Hematopoietic multipotent progenitor cell treated with erythropoietin and hydrocortisone succinate and interleukin-3 and kit ligand, for 15 days (in vitro differentiated cells): ENCODE measurements around the gene CDKL5.
"Not testable (repeated sequence)": the region's sequence is repeated elsewhere in the genome, so short reads cannot be mapped to it uniquely, and the experiment has no call there.

Source experiments
- DNase-seq: peaks from one replicate; pipeline ENCODE4 v3.0.0-alpha.2; 2015; ENCODE audit warnings: low spot score

CDKL5 gene

GRCh38 chrX:18575744-18576143 lies 150.3 kb downstream of the CDKL5 start:
- no peak for DNase-seq

DNA sequence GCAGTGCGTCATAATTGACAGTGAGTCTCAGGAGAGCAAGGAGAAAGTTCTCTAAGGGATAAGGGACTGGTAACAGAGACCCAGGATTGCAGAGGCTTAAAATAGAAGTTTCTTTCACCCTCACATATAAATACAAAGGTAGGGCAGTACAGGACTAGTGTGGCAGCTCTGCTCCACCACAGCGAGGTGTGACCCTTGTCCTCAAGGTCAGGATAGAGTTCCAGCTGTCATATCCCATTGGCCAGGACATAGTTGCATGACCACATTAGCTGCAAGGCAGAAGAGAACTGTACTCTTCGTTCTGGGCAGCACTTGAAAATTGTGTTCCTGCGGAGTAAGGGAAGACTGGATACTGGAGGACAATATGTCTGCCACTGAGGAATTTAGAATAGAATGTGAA lies 152.0 kb downstream of the CDKL5 start:
- no peak for DNase-seq

DNA sequence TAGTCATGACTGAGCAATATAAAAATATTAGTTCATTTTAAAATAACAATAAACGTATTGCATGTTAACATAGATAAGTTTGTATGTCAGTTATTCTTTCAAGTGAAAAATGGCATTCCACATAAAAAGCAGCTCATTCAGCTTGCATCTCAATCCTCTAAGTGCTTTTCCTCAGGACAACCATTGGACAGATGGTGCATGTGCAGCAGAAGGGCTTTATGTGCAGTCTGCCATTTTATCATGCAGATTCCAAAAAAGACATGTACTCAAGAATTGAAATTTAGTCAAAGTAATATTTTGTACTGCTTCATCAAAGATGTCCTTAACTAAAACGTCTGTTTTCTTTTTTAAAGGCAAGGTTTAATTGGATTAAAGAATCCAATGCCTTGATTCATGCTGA lies 153.1 kb downstream of the CDKL5 start:
- DNase-seq: no peak

DNA sequence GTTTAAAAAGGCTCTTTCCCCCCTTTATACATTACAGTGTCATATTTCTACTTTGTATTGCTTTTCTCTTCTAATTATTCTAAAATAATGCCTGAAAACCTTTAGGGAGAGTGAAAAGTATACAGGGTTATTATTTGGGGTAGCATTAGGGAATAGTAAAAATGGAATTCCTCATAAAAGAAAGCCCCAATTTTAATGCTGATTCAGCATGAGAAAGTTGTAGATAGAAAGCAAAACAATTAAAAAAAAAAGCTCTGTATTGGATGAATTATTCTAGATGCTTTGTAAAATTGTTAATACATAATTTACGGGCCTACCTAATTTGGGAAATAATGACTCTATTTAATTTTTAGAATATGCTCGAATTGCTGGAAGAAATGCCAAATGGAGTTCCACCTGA lies 154.1 kb downstream of the CDKL5 start:
- no peak for DNase-seq

- no peak for DNase-seq
Measured at GRCh38 chrX:18582910-18583493, 157.6 kb downstream of the CDKL5 start.

DNA sequence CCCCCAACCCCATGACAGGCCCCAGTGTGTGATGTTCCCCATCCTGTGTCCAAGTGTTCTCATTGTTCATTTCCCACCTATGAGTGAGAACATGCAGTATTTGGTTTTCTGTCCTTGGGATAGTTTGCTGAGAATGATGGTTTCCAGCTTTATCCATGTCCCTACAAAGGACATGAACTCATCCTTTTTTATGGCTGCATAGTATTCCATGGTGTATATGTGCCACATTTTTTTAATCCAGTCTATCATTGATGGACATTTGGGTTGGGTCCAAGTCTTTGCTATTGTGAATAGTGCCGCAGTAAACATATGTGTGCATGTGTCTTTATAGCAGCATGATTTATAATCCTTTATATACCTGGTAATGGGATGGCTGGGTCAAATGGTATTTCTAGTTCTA lies 163.9 kb downstream of the CDKL5 start:
- not testable (repeated sequence) for DNase-seq

DNA sequence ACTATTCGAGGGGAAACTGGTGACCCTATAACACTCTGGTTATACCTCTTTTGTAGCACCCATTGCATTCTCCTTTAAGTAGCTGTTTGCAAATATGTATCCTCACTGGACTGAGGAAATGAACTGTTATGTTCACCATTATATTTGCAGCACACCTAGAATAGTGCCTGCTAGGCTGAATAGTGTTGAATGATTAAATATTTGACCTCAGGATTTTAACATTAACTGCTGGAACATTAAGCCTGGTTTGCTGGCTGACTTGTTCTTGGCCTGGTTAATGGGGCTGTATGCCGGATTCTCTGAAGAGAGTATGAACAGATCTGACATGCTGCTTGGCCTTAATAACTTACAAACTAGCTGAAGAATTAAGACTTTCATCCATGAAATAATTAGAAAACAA lies 166.4 kb downstream of the CDKL5 start:
- no peak for DNase-seq

DNA sequence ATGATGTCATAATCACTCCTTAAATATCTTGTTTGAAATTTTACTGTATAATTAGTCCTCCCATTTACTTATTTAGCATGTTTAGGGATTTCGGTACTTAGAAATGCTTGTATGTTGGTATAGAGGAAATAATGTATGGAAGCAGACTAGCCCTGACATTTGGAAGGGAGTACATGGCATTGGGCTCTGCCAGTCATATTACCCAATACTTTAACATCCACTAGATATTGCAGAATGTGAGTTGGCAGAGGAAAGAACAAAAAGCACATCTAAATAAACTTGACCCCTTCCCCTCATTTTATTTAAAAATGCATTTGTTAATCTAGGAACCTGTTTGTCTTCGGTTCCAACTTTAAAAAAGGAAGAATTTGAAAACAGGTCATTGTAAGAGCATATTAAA lies 168.7 kb downstream of the CDKL5 start:
- no peak for DNase-seq

DNA sequence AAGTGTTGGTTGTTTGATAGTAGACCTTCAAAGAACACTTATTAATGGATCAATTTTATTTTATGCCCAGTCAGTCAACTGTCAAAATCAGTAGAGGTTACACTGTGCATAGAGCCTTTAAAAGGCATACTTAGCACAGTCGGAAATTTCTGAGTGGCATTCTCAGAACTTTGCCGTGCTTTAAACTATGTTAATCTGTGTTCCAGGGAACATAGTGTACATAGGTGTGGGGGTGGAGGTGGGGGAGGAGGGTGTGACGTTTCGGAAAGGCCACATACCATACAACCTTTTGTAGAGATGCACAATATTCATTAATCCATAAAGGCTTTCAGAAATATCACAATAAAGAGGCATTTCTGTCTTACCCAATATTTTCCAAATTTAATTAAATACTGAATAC lies 170.7 kb downstream of the CDKL5 start:
- DNase-seq: no peak

GRCh38 chrX:18598413-18598812 lies 173.0 kb downstream of the CDKL5 start:
- no peak for DNase-seq

GRCh38 chrX:18607966-18608365 lies 182.6 kb downstream of the CDKL5 start:
- no peak for DNase-seq

DNA sequence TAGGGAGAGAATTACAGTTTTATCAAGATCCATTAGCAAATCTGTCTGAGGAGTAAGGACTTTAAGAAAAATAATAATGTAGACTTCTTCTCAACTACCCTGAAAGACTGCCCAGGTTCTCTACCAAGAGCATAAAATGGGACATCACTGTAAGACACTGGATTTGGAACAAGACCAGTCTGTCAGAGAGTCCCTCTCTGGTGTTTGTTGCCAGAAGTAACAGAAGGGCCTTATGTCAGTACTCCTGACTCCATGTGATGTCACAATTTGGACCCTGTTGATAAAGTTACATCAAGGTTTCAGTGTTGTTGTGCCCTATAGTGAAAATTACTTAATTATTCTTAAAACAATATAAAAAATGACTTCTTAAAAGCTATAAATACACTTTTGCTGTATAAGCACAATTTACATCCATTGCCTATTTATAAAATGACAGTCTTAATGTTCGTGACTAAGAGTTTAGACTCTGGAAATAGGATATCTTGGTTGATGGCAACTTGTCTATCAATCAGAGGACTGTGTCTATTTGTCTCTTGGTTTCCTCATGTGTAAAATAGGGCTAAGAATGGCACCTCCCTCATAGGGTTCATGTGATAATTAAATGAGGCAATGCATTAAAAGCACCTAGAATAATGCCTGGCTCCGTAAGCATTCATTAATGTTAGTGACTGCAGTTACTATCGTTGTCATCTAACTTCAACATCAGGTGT lies 188.7 kb downstream of the CDKL5 start:
- DNase-seq: no peak

DNA sequence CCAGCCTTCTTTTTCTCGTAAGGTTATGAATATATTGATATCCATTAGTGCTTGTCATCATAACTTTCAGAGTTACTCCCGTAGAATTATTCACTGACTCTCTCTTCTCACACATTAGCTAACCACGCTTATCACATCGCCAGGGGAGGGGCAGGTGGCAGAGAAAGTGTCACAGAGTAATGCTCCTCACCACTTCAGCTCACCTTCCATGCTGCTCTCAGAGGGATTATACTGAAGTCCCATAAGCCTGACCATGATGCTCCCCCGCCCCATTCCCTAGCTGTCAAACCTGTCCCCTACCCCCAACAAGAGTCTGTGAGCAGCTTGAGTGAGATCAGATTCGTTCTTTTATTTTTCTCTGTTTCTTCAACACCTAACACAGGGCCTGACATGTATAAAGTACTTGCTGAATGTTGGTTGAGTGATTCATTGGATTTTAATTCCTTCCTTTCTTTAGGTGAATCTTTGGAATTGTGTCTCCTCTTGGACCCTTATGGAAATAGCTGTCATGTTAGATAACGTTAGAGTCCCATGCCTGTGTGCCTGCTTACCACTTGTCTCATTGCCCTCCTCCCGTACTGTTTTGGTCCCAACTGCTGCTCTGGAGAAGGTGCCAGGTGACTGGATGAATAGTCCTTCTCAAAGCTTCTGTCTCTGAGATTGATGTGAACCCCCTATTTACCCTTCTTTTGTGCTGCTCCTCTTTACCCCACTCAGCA lies 191.4 kb downstream of the CDKL5 start:
- no peak for DNase-seq

DNA sequence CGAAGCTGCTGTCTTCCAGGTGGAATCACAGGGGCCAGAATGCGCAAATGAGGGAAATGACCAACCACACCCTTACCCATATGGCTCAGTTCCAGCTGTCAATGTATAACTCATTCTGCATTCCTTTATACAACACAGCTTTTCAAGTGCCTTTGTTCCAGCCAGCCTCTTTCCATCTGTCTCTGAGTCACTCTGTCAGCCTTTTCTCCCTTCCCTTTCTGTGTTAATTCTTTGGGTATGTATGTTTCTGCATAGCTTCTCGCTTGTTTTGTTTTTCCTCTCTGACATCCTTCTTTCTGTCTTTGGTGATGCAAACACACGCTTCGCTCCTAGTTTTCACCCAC lies 192.0 kb downstream of the CDKL5 start:
- no peak for DNase-seq

- DNase-seq: no peak
Measured at GRCh38 chrX:18619288-18619687, 193.9 kb downstream of the CDKL5 start.

GRCh38 chrX:18620349-18620748 lies 194.9 kb downstream of the CDKL5 start:
- DNase-seq: no peak

DNA sequence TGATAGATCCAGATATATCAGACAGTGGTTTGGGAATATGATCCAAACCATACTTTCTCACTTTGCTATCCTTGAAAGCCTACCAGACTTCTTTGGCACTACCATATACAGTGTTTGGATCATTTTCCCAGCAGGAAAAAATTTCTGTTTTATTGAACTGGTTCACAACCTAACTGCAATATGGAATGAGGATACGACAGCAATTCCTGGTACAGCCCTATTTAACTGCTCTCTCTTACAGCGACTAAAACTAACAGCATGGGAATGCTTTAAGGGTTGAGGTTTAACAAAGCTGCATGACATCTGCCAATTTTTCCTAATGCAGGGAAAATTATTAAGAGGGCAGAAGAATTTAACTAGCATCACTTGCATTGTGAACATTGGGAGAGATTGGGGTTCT lies 199.2 kb downstream of the CDKL5 start:
- no peak for DNase-seq

DNA sequence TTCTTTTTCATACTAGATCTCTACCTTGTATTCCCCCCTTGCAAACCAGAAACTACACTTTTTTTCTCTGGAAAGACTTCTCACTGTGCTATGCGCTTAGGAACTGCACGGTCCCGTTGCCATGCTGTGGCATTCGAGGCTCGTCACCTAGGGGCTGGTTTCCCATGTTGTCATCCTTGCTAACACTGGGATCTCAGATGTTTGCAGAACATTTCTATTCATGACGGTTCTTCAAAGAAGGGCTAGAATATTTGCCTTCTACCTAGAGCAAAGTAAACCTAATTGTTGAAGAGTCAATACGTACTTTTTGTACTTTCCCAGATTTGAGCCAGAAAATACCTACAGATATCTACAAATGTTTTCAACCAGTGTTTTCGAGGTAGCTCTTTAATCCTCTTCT lies 205.5 kb downstream of the CDKL5 start:
- no peak for DNase-seq

- DNase-seq: no peak
Measured at GRCh38 chrX:18638398-18638797, 213.0 kb downstream of the CDKL5 start.

DNA sequence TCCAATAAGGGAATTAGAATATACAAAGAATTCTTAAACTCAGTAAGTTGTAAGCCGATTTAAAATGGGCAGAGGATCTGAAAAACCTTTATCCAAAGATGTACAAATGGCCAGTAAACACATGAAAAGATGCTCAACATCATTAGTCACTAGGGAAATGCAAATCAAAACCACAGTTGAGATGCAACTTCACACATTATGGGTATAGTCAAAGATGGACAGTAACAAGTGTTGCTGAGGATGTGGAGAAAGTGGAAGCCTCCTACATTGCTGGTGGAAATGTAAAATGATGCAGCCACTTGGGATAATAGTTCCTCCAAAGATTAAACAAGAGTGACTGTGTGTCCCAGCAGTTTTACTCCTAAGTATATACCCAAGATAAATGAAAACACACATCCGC lies 213.9 kb downstream of the CDKL5 start:
- DNase-seq: no peak

DNA sequence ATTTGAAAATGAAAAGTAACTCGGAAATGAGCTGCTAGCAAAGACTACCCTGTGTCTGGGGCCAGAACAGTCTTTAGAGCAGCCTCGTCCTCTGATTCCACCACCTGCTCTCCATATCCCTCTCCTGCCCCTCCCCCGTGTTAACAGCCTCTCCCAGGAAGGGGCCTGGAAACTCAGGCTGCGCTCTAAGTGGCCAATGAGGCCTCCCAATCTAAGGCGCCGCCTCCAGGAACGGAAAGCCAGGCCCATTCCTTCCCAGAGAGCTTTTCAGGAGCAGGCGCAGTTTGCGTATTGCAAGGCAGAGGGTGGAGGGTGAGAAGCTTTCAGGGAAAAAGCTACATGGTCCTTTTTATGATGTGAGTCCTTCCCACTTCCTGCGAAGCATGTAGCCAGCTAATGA lies 215.3 kb downstream of the CDKL5 start:
- no peak for DNase-seq

- DNase-seq: no peak
Measured at GRCh38 chrX:18643243-18643642, 217.8 kb downstream of the CDKL5 start.

- no peak for DNase-seq
Measured at GRCh38 chrX:18643853-18644252, 218.4 kb downstream of the CDKL5 start.

- DNase-seq: no peak
Measured at GRCh38 chrX:18647621-18648020, 222.2 kb downstream of the CDKL5 start.
